ENCODE measurements around the gene FOXP1.

FOXP1 gene

GRCh38 chr3:71231680-71232079, 351.8 kb downstream of the FOXP1 start:
- no peak for ATAC-seq
- TF ChIP-seq OSR1 (CRISPR knock-in tag; IDR thresholded peaks at IDR 0.05), result no peak
- no peak for TF ChIP-seq ZFP30 (CRISPR knock-in tag; IDR thresholded peaks at IDR 0.05)
- TF ChIP-seq ZC3H10 (CRISPR knock-in tag; IDR thresholded peaks at IDR 0.05), result no peak
- TF ChIP-seq PPARA (CRISPR knock-in tag; IDR thresholded peaks at IDR 0.05; ENCODE audit: borderline replicate concordance), result no peak
- no peak for TF ChIP-seq ARNTL (CRISPR knock-in tag; IDR thresholded peaks at IDR 0.05; ENCODE audit: borderline replicate concordance, low read depth)
- no peak for TF ChIP-seq BACH2 (CRISPR knock-in tag; IDR thresholded peaks at IDR 0.05; ENCODE audit: borderline replicate concordance)
- TF ChIP-seq CSDC2 (CRISPR knock-in tag; IDR thresholded peaks at IDR 0.05), result no peak
- TF ChIP-seq, protein P1, sequence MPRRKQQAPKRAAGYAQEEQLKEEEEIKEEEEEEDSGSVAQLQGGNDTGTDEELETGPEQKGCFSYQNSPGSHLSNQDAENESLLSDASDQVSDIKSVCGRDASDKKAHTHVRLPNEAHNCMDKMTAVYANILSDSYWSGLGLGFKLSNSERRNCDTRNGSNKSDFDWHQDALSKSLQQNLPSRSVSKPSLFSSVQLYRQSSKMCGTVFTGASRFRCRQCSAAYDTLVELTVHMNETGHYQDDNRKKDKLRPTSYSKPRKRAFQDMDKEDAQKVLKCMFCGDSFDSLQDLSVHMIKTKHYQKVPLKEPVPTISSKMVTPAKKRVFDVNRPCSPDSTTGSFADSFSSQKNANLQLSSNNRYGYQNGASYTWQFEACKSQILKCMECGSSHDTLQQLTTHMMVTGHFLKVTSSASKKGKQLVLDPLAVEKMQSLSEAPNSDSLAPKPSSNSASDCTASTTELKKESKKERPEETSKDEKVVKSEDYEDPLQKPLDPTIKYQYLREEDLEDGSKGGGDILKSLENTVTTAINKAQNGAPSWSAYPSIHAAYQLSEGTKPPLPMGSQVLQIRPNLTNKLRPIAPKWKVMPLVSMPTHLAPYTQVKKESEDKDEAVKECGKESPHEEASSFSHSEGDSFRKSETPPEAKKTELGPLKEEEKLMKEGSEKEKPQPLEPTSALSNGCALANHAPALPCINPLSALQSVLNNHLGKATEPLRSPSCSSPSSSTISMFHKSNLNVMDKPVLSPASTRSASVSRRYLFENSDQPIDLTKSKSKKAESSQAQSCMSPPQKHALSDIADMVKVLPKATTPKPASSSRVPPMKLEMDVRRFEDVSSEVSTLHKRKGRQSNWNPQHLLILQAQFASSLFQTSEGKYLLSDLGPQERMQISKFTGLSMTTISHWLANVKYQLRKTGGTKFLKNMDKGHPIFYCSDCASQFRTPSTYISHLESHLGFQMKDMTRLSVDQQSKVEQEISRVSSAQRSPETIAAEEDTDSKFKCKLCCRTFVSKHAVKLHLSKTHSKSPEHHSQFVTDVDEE (CRISPR knock-in tag; IDR thresholded peaks at IDR 0.05), result no peak
- TF ChIP-seq GLIS3 (CRISPR knock-in tag; IDR thresholded peaks at IDR 0.05), result no peak
- no peak for TF ChIP-seq SNAI2 (CRISPR knock-in tag; IDR thresholded peaks at IDR 0.05)
- TF ChIP-seq RARB (CRISPR knock-in tag; IDR thresholded peaks at IDR 0.05), result no peak
- no peak for TF ChIP-seq ISL1 (CRISPR knock-in tag; IDR thresholded peaks at IDR 0.05)
- TF ChIP-seq ESRRG (CRISPR knock-in tag; IDR thresholded peaks at IDR 0.05), result no peak
- TF ChIP-seq TCF4 (CRISPR knock-in tag; IDR thresholded peaks at IDR 0.05; ENCODE audit: borderline replicate concordance), result no peak
- no peak for TF ChIP-seq ZFP3 (CRISPR knock-in tag; IDR thresholded peaks at IDR 0.05)

GRCh38 chr3:71229905-71230657, 353.4 kb downstream of the FOXP1 start:
- no peak for TF ChIP-seq ARNTL (CRISPR knock-in tag; IDR thresholded peaks at IDR 0.05; ENCODE audit: borderline replicate concordance, low read depth)
- no peak for TF ChIP-seq GLIS3 (CRISPR knock-in tag; IDR thresholded peaks at IDR 0.05)
- no peak for TF ChIP-seq BACH2 (CRISPR knock-in tag; IDR thresholded peaks at IDR 0.05; ENCODE audit: borderline replicate concordance)
- no peak for TF ChIP-seq ESRRG (CRISPR knock-in tag; IDR thresholded peaks at IDR 0.05)
- TF ChIP-seq, protein P1 (CRISPR knock-in tag; IDR thresholded peaks at IDR 0.05), result no peak
- TF ChIP-seq, protein P2, sequence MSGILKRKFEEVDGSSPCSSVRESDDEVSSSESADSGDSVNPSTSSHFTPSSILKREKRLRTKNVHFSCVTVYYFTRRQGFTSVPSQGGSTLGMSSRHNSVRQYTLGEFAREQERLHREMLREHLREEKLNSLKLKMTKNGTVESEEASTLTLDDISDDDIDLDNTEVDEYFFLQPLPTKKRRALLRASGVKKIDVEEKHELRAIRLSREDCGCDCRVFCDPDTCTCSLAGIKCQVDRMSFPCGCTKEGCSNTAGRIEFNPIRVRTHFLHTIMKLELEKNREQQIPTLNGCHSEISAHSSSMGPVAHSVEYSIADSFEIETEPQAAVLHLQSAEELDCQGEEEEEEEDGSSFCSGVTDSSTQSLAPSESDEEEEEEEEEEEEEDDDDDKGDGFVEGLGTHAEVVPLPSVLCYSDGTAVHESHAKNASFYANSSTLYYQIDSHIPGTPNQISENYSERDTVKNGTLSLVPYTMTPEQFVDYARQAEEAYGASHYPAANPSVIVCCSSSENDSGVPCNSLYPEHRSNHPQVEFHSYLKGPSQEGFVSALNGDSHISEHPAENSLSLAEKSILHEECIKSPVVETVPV (CRISPR knock-in tag; IDR thresholded peaks at IDR 0.05), result no peak
- no peak for TF ChIP-seq ZNF565 (CRISPR knock-in tag; conservative IDR thresholded peaks at IDR 0.05; ENCODE audit: low read depth)
- no peak for TF ChIP-seq TOX (CRISPR knock-in tag; IDR thresholded peaks at IDR 0.05; ENCODE audit: borderline replicate concordance)
- TF ChIP-seq, protein P3, sequence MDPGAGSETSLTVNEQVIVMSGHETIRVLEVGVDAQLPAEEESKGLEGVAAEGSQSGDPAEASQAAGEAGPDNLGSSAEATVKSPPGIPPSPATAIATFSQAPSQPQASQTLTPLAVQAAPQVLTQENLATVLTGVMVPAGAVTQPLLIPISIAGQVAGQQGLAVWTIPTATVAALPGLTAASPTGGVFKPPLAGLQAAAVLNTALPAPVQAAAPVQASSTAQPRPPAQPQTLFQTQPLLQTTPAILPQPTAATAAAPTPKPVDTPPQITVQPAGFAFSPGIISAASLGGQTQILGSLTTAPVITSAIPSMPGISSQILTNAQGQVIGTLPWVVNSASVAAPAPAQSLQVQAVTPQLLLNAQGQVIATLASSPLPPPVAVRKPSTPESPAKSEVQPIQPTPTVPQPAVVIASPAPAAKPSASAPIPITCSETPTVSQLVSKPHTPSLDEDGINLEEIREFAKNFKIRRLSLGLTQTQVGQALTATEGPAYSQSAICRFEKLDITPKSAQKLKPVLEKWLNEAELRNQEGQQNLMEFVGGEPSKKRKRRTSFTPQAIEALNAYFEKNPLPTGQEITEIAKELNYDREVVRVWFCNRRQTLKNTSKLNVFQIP (CRISPR knock-in tag; IDR thresholded peaks at IDR 0.05; ENCODE audit: borderline replicate concordance, low read depth), result no peak
- TF ChIP-seq PPARA (CRISPR knock-in tag; IDR thresholded peaks at IDR 0.05; ENCODE audit: borderline replicate concordance), result no peak
- no peak for ATAC-seq

DNA sequence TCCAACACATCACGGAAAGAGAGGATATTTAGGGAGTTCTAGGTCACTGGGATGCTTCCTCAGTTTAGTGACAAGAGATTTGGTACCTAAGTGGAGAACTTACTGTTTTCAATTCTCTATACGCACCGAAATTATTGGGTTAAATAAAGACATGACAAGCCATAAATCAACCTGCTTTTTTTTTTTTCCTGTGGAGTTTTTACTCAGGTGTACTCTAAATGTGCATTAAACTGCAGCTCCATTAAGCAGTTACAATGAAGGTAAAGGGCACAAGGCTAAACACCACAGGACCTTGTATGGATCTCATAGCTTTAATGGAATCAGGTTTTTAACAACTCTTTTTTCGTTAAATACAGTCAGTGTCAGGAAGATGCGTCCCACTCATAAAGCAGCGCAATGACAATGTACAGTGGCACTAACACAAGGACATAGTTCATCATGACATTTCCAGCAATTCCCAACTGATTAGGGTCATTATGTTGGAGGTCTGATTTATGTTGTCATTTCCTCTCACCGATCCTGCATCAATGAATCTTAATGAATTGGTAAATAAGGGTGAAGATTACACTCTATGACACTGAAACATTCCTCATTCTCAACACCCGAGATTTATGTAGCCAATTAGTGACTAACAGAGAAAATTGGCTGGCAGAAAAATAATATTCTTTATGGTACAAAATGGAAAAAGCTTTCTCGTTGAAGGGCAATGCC, 355.2 kb downstream of the FOXP1 start:
- ATAC-seq, result no peak
- TF ChIP-seq OSR1 (CRISPR knock-in tag; IDR thresholded peaks at IDR 0.05) (no peak), ZC3H10 (CRISPR knock-in tag; IDR thresholded peaks at IDR 0.05) (no peak), BACH2 (CRISPR knock-in tag; IDR thresholded peaks at IDR 0.05; ENCODE audit: borderline replicate concordance) (no peak), ZFP30 (CRISPR knock-in tag; IDR thresholded peaks at IDR 0.05) (no peak), ZNF8 (CRISPR knock-in tag; IDR thresholded peaks at IDR 0.05) (no peak), TOX (CRISPR knock-in tag; IDR thresholded peaks at IDR 0.05; ENCODE audit: borderline replicate concordance) (no peak), ZNF70 (CRISPR knock-in tag; IDR thresholded peaks at IDR 0.05) (no peak)
- TF ChIP-seq, protein P3 (CRISPR knock-in tag; IDR thresholded peaks at IDR 0.05; ENCODE audit: borderline replicate concordance, low read depth), result no peak
- TF ChIP-seq, protein P1 (CRISPR knock-in tag; IDR thresholded peaks at IDR 0.05), result no peak

Data from SK-N-SH treated with all-trans-retinoic acid at 6 μM for 48 hours (cell line).